Neural progenitor cell (in vitro differentiated cells): ENCODE data around the gene NTM.

Source experiments
- EZH2 ChIP-seq: fragments of 200-600 bp; sonication (generic); IDR thresholded peaks from 2 replicates; pipeline ENCODE4 v1.6.1; 2017; ENCODE audit warnings: antibody characterized with exemption, mild to moderate bottlenecking, moderate library complexity
- TF ChIP-seq, protein P1 (sequence below): fragments of 200-600 bp; sonication (generic); IDR thresholded peaks from 2 replicates; pipeline ENCODE4 v1.5.1; 2017; ENCODE audit warnings: antibody characterized with exemption, mild to moderate bottlenecking

DNA sequence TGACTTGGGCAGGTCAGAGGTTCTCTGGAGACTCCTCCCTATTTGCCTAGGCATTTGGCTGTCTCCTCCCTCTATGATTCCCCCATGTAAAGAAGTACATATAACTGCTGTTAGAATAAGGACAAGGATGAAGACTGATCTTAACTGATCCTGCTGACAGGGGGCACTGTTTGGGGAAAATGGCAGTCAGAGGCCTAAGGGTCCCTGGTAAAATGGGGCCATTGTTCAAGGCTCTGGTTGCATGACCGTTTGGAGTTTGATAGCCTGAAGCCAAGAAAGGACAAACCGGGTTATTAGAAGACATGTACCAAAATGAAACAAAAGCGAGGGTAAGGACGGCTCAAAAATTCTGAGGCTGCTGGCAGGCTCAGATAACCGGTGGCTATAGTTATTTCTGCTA, 712.2 kb downstream of the NTM start:
- TF ChIP-seq, protein P1, sequence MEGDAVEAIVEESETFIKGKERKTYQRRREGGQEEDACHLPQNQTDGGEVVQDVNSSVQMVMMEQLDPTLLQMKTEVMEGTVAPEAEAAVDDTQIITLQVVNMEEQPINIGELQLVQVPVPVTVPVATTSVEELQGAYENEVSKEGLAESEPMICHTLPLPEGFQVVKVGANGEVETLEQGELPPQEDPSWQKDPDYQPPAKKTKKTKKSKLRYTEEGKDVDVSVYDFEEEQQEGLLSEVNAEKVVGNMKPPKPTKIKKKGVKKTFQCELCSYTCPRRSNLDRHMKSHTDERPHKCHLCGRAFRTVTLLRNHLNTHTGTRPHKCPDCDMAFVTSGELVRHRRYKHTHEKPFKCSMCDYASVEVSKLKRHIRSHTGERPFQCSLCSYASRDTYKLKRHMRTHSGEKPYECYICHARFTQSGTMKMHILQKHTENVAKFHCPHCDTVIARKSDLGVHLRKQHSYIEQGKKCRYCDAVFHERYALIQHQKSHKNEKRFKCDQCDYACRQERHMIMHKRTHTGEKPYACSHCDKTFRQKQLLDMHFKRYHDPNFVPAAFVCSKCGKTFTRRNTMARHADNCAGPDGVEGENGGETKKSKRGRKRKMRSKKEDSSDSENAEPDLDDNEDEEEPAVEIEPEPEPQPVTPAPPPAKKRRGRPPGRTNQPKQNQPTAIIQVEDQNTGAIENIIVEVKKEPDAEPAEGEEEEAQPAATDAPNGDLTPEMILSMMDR, result no peak
- TF ChIP-seq EZH2, result no peak
